K562 (cell line): ENCODE results near the gene ADRM1. TPM values are rescaled to one million over a fixed set of nuclear protein-coding genes. Genes with fewer than 3 reads are reported as not detected.
A peak's percentile ranks its signal among the peaks of the same experiment; 100 is the strongest.

Experiments
- ATAC-seq: fragments of 200-7000 bp; cut with Tn5 transposase; 3 replicates; pipeline ENCODE4 v1.9.1; 2020; ENCODE audit warnings: moderate library complexity
- BruUV-seq: library from RNA; stranded (reverse); fragments of 400-500 nt; replicated peaks from 2 replicates; lab custom pipeline; 2021; lab: Mats Ljungman, UMichigan
- CTCF ChIA-PET: fragments of 300-600 bp; formaldehyde crosslinking; extraction: SDS; loops from one replicate; lab custom pipeline; 2021; ENCODE audit warnings: low intra/inter-chr PET ratio; lab: Yijun Ruan, JAX
- POLR2A ChIA-PET: fragments of 300-600, 350-650 bp; sonication (Branson Sonifier 250); formaldehyde crosslinking; extraction: SDS; loops from one replicate; lab custom pipeline; 2021; ENCODE audit warnings: antibody characterized with exemption, inconsistent platforms; lab: Yijun Ruan, JAX
- DNase-seq, 4 experiments: peaks; one replicate each; pipeline versions ENCODE4 v3.0.0 to v3.0.0-alpha.2; 2011 to 2018; ENCODE audit warnings: low spot score in 3 of 4, mixed read lengths in 3 of 4; ENCODE audit errors: extremely low read depth in 1 of 4
- FAIRE-seq: peaks from 2 replicates; lab custom pipeline; 2011; peaks lifted over from hg19 to GRCh38; lab: Jason Lieb, UNC
- H2AFZ ChIP-seq: 2 replicates; pipeline ENCODE4 v1.6.0; 2011; ENCODE audit warnings: low read depth, low read length, control low read depth, inconsistent platforms
- H3K27ac ChIP-seq: fragments of 200-600 bp; 3 replicates; pipeline ENCODE4 v1.8.0; 2011; ENCODE audit warnings: low read depth, mild to moderate bottlenecking, control low read depth, inconsistent platforms, low read length, moderate library complexity, mixed read lengths; ENCODE audit errors: extremely low read depth
- H3K27me3 ChIP-seq, 2 experiments: fragments of 300-600 bp in 1 of 2; 2 replicates in 1 of 2; 3 replicates in 1 of 2; pipeline versions ENCODE4 v1.6.0 to v1.8.0; 2011; ENCODE audit warnings: inconsistent platforms in 2 of 2, low read length in 2 of 2, mild to moderate bottlenecking in 1 of 2, mixed read lengths in 1 of 2, moderate library complexity in 1 of 2; ENCODE audit not compliant: control insufficient read depth in 2 of 2, insufficient read depth in 2 of 2
- H3K36me3 ChIP-seq: fragments of 300-600 bp; 3 replicates; pipeline ENCODE4 v1.8.0; 2011; ENCODE audit warnings: mild to moderate bottlenecking, low read length, inconsistent platforms; ENCODE audit not compliant: control insufficient read depth, insufficient read depth
- H3K4me1 ChIP-seq, 2 experiments: fragments of 200-600 bp in 1 of 2; replicated peaks in 1 of 2; 2 replicates in 1 of 2; 3 replicates in 1 of 2; pipeline versions ENCODE4 v1.5.1 to v1.8.0; 2011; ENCODE audit warnings: inconsistent platforms in 2 of 2, low read length in 2 of 2, mild to moderate bottlenecking in 1 of 2, mixed read lengths in 1 of 2, moderate library complexity in 1 of 2; ENCODE audit not compliant: control insufficient read depth in 2 of 2, insufficient read depth in 2 of 2
- H3K4me2 ChIP-seq: 2 replicates; pipeline ENCODE4 v1.6.1; 2011; ENCODE audit warnings: low read length, control low read depth, inconsistent platforms, mixed read lengths; ENCODE audit not compliant: insufficient read depth
- H3K4me3 ChIP-seq: fragments of 200-600 bp; sonication (generic), shearing (Covaris generic); 2 replicates; pipeline ENCODE4 v1.5.1; 2016; ENCODE audit warnings: control low read depth, inconsistent platforms
- H3K79me2 ChIP-seq: fragments of 200-600 bp; 3 replicates; pipeline ENCODE4 v1.8.0; 2011; ENCODE audit warnings: low read length, inconsistent platforms; ENCODE audit not compliant: control insufficient read depth, insufficient read depth
- H3K9ac ChIP-seq, 2 experiments: 2 replicates each; pipeline versions ENCODE4 v1.6.0 to v1.6.1; 2011; ENCODE audit warnings: low read depth in 2 of 2, low read length in 2 of 2, control low read depth in 1 of 2, inconsistent platforms in 1 of 2, mild to moderate bottlenecking in 1 of 2, mixed read lengths in 1 of 2; ENCODE audit not compliant: insufficient read depth in 1 of 2
- H3K9me1 ChIP-seq: one replicate; pipeline ENCODE4 v1.6.0; 2011; ENCODE audit warnings: inconsistent platforms, mild to moderate bottlenecking, low read length, moderate library complexity; ENCODE audit not compliant: control insufficient read depth, insufficient read depth
- H3K9me3 ChIP-seq: replicated peaks from 2 replicates; pipeline ENCODE4 v1.5.1; 2011; ENCODE audit warnings: low read depth, low read length, inconsistent platforms; ENCODE audit not compliant: control insufficient read depth, insufficient read depth
- H4K20me1 ChIP-seq: replicated peaks from 2 replicates; pipeline ENCODE4 v1.6.1; 2011; ENCODE audit warnings: low read length, inconsistent platforms, mixed read lengths; ENCODE audit not compliant: control insufficient read depth, insufficient read depth
- C11orf30 ChIP-seq: fragments of 450-650 bp; IDR thresholded peaks from 2 replicates; pipeline ENCODE4 v1.6.1; 2016; ENCODE audit warnings: low read depth, mild to moderate bottlenecking
- RBFOX2 ChIP-seq: fragments of 200-400 bp; formaldehyde crosslinking; IDR thresholded peaks from 2 replicates; pipeline ENCODE4 v1.6.1; 2017; ENCODE audit warnings: low read depth, mild to moderate bottlenecking, low read length, moderate library complexity
- WGBS: fragments of 100-300 bp; shearing (Covaris generic); methylation state at CpG from one replicate; pipeline ENCODE4 v1.1.6; 2016; ENCODE audit warnings: low coverage, mixed read lengths; ENCODE audit not compliant: insufficient coverage; ENCODE audit errors: missing lambda C conversion rate; 5-methylcytosine and 5-hydroxymethylcytosine counted together
- in situ Hi-C: fragments of 300-500 bp; cut with MboI; formaldehyde crosslinking; loops from 4 replicates; pipeline ENCODE4 v1.15.0; 2018; ENCODE audit warnings: inconsistent platforms, mixed read lengths
- intact Hi-C: fragments of 100-400 bp; cut with micrococcal nuclease; formaldehyde crosslinking; loops from 2 replicates; pipeline ENCODE4 v1.14.2; 2022
- polyA plus RNA-seq, 8 experiments: library from polyadenylated mRNA; depleted of rRNA in 4 of 8; stranded (reverse) in 5 of 8; unstranded in 3 of 8; fragments of >200 nt; fragmentation: Nextera tagmentation in 2 of 8; fragmentation: Illumina TruSeq in 1 of 8; extraction: Ambion mirVana in 2 of 8; extraction: Trizol in 1 of 8; gene quantifications; 2 replicates each; pipeline versions ENCODE4 v1.2.1 to v1.2.3, GENCODE V29; 2011 to 2014; ENCODE audit warnings: inconsistent platforms in 1 of 8, missing spikeins in 1 of 8
- total RNA-seq, 7 experiments: library from RNA; depleted of rRNA in 6 of 7; stranded (reverse); fragments of >200 nt in 6 of 7; fragmentation: Illumina TruSeq in 2 of 7; extraction: Trizol in 2 of 7; gene quantifications; 2 replicates each; pipeline versions ENCODE4 v1.2.1 to v1.2.3, GENCODE V29; 2011 to 2021; ENCODE audit warnings: low replicate concordance in 1 of 7

ADRM1 gene
- total and polyA plus RNA-seq, 9 of the 15 experiments (the other 6 are each of a cell fraction or from before 2014, with no cell fraction given) = 5.0 to 223 (median 67.4) TPM

- H3K27me3 ChIP-seq = no peaks in the 10 kb centered on the region
- intact Hi-C loops = no loop called here
- WGBS = 87% methylated on average over 8 of the region's 16 CpGs
- no peak for FAIRE-seq
- no peak for ATAC-seq
- no peaks in the 10 kb centered on the region for H3K9me3 ChIP-seq
- no peak overlapping the region for H3K27ac ChIP-seq
- H3K79me2 ChIP-seq = peaks cover 39% of the 10 kb centered on the region
- in situ Hi-C loops = no loop called here
- peaks cover 72% of the 10 kb centered on the region; the same call in 2 of the 3 replicates for H3K36me3 ChIP-seq
- no TSS peak for BruUV-seq
- H4K20me1 ChIP-seq = 0 out of 2 replicates have a peak, but pooled peaks cover under 1% of the 10 kb centered on the region
- no peak overlapping the region for H3K4me2 ChIP-seq
- H3K4me1 ChIP-seq = peaks cover 18 to 77% of the 10 kb centered on the region in 2 experiments
- POLR2A ChIA-PET = interaction anchor here (1.0 kb wide), 1 partner anchor 12 kb away, joined by 4 read pairs; no protein-coding TSS in a partner anchor
- no peak overlapping the region for H2AFZ ChIP-seq
- CTCF ChIA-PET = no interaction called here
- no peak for DNase-seq
- H3K9me1 ChIP-seq = peaks cover 2% of the 10 kb centered on the region
- H3K9ac ChIP-seq = peak overlapping the region in 1 of 2 experiments; percentile 48; a peak in 2 of 4 replicates
- no peak overlapping the region for H3K4me3 ChIP-seq
- TF ChIP-seq RBFOX2 (peak; percentile 15; the same call in 1 of the 2 replicates), C11orf30 (no peak)
Measured at GRCh38 chr20:62353289-62354030, 50.7 kb downstream of the ADRM1 start.
